Inferior parietal cortex (tissue), 1 donor: ENCODE results near the gene KRT14.
"Not testable (repeated sequence)": the region's sequence is repeated elsewhere in the genome, so short reads cannot be mapped to it uniquely, and the experiment has no call there.

Experiments
- DNase-seq: peaks from one replicate; pipeline ENCODE4 v3.0.0-alpha.2; 2016; ENCODE audit errors: extremely low spot score

KRT14 gene

DNA sequence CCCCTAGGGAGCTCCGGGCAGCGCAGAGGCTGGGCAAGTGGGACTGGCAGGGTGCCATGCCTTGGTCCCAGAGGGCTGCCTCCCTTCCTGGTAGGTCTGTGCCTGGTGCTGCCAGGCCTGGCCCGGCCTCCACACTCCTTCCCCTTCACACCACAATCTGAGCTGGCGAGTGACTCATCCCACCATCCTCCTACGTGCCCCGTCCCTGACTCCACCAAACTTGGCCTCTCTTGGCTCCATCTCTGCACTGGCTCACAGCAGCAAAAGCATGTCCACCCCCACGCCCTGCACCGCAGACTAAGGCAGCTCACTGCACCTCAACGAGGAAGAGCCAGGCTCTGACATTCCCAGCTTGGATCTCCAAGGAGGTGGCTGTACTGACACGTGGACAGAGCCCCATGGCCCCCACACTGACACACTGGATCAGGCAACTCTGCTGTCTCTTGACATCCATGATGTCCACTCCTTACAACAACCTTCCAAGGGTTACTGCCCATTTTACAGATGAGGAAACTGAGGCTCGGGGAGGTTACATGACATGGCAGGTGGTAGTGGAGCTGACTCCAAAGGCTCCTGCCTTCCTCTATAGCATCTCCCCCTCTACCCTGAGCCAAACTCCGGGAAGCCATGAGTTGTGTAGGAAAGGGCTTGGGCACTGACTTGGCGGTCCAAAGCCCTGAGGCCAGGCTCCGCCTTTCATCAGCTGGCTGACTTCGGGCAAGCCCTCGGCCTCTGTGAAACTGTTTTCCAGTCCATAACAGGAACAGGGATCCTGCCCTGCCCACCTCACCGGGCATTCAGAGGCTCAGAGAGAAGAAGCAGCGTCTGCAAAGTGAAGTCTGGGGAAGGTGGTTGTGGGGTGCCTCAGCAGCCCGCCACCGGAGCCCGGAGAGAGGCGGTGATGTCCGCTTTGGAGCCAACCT, 38.5 kb downstream of the KRT14 start:
- no peak for DNase-seq

DNA sequence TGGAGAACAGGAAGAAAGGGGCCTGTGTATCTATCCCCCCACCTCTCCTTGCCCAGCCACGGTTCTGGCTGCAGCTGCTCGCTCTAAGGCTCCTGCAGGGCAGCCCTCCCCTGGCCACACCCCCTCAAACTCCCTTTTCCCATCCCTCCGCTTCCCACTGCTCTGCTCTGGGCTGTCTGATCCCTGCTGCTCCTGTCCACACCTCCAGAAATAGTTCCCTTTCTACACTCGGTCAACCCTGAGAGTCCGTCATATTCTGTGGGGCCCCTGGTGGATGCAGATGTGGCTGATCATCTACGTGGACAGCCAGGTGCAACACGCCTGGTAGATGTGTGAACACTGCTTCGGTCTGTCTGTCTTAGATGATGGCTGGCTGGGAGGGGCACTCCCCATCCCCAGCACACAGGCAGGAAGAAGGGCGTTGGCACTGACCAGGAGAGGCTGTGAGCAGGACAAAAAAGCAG, 39.3 kb downstream of the KRT14 start:
- DNase-seq, result no peak

DNA sequence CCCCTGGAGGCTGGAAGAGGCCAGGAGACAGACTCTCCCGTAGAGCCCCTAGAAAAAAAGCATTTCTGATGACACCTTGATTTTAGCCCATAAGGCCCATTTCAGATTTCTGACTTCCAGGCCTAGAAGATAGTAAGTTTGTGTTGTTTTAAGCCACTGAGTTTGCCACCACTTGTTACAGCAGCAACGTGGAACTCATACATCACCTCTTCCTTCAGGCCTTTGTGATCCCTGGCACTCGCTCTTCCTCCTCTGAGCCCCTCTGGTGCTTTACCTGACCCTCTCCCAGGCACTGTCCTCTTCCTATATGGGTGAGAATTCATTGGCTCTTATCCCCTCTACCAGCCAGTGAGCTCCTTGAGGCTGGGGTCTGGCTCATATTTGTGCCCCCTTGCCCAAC, 39.9 kb downstream of the KRT14 start:
- no peak for DNase-seq

DNA sequence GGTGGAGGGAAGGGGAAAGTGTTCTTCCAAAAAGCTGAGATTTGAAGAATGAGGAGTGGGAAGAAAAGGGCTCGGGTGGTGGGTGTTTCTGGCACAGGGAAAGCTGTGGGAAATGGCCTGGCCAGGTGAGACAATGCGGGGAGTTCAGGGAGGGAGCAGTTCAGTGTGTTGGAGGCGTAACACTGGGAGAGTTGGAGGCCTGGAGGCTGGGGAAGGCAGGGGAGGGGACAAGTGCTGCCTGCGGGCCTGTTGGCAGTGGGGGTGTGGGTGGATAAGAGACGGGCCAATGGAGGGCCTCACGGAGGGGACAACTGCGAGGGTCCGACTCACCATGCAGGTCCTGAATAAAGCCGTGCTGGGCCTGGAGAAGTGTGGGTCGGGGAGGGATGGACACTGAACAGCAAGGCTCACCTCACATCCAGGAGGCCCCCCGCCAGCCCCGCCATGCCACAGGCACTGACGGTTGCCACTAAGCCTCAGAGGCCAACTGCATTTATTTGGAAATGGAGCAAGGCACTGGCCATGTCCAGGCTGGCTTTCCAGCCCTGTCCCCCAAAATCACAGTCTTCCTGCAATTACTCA, 40.8 kb downstream of the KRT14 start:
- no peak for DNase-seq

DNA sequence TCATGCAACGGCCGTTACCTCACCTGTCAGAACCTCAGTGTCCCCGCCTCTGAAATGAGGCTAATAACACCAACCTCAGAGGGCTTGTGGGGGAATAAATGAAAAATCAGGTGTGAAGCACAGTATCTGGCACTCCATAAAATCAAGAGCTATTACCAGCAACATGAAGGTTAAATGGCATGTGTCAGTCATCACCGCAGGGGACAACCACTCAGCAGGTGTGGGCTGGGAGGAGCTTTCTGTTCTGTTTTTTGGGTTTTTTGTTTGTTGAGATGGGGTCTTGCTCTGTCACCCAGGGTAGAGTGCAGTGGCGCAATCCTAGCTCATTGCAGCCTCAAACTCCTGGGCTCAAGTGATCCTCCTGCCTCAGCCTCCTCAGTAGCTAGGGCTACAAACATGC, 41.8 kb downstream of the KRT14 start:
- no peak for DNase-seq

DNA sequence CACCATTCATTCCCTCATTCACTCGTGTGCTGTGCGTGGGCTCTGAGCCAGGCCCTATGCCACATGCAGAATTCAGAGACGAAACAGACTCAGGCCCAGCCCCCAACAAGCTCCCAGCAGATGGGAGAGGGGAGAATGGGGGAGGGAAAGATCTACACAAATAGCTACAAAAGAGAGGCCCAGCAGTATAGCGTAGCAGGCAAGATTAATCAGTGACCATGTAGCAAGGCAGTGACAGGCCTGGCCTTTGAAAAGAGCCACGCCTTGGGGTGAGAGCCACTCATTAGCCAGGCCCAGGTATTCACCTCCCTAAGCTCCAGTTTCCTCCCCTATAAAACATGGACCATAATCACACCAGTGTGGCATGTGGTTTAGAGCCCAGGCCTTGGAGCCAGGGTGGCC, 42.2 kb downstream of the KRT14 start:
- DNase-seq, result no peak

DNA sequence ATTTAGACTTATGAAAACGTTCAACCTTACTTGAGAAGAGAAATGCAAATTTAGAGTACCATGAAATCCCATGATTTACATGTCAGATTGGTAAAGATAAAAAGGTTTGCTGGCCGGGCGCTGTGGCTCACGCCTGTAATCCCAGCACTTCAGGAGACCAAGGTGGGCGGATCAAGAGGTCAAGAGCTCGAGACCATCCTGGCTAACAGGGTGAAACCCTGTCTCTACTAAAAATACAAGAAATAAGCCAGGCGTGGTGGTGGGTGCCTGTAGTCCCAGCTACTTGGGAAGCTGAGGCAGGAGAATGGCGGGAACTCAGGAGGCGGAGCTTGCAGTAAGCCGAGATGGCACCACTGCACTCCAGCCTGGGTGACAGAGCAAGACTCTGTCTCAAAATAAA, 43.9 kb downstream of the KRT14 start:
- not testable (repeated sequence) for DNase-seq

DNA sequence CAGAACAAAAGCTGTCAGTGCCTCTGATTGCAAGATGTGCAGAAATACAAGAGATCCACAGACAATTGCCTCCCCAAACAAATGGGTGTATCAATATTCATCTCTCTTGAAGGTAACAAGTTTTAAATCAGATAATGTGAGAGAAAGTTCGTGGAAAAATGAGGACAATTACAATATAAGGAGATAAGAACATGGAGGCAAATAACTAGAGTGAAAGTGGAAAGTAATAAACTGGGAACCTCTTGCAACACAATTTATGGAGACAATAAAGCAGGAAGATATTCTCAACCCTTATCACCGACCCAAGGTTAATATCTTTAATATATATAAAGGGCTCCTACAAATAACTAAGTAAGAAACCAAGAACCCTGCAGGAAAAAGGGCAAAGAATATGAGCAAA, 44.3 kb downstream of the KRT14 start:
- DNase-seq, result no peak

DNA sequence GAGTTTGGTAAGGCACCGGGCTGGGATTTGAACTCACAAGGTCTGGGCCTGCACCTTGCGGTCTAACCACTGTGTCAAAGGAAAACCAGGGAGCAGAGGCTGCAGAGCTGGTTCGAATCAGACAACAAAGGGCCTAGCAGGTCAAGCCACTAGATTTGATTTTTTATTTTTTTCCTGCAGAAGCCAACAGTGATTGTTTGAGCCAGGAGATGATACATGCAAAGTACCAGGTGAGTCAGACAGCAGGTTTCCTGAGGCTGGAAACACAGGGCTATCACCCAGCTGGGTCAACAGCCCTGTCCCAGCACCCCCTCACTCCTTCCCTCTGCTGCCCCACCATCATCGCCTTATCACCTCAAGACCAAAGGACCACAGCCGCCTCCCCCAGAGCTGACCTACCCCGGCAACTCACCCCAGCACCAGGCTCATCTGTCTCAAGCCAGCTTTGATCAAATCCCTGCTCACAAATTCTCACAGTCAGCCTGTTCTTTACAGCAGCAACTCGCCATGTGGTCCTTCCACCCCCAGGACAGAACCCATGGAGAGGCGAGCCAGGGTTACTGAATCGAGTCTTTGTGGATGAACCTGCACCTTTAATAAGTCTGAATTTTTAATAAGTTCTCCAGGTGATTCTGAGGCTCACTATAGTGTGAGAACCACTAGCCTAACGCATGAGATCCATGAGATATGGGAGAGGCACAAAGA, 45.6 kb downstream of the KRT14 start:
- no peak for DNase-seq

DNA sequence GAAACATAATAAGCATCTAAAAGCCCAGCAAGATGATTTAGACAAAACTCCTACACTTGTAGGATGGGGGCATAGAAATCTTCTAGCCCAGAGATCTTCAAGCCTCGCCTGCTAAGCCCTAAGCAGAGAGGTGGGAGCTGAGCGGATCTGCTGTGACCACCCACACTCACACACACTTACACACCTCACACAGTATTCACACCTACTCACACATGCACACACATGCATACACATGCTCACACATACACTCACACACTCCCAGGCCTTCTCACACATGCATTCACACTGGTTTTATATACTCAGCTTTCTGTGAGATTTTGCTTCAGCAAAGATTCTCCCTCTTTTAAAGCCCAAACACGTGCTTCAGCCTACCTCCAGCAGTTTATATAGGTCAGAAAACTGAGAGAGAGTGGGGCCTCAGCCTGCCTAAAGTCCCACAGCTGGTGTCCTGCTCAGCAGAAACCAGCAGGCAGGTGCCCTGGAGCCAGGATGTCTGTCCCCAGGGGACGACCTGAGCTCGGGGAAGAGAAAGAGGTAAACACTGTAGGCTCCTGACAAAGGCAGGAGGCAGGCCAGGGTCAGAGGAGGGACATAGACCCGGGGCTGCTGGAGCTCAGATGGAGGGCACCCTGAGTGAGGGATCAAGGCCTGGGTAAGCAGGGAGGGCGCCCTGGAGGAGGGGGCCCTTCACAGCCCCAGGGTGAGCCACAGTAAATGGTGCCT, 46.6 kb downstream of the KRT14 start:
- no peak for DNase-seq

DNA sequence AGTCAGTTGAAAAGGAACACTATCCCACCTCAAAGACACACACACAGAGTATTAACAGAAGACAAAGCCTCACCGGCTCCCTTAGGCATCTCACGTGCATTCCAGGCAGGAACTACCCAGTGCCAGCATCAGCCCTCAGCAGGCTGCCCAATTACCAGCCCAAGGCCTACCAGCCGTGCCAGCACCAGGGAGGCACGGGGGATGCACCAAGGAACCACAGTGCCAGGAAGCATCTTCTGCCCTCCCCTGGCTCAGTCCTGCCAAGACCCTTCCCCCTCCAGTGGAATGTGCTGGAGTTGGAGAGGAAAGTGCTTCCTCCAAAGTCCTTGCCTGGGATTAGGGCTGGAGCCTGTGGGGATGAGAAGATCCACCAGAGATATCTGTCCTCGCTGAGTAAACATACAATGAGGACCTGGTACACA, 47.6 kb downstream of the KRT14 start:
- DNase-seq, result no peak

DNA sequence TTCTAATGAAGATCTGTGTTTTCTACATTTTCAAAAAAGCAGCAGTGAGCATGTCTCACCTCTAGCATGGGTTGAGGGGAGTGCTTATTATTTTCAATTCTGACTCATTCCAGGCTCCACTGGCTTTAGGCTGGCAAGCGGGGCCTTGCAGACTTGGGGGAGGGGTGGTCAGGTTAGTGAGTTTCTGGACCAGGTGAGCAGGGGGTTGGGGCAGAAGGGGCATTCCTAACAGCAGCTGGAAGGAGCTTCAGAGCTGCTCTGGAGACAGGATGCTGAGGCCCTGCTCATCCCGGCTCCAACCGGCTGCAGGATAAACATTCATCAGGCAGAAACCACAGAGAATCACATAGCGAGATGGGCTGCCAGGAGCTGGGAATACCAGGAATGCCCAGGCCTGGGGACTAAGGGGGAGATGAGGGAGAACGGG, 48.1 kb downstream of the KRT14 start:
- no peak for DNase-seq

DNA sequence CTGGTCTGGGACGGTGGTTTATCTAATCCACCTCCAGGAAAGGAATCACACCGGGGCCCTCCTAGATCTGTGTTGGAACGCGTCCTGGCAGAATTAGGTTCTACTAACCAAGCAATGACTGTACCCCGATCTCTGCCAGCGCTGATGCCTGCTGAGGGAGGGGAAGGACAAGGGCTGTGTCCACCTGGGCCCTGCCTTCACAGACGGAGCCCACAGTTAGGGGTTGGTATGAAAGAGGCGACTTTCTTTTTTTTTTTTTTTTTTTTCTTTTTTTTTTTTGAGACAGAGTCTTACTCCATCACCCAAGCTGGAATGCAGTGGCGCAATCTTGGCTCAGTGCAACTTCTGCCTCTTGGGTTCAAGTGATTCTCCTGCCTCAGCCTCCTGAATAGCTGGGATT, 48.7 kb downstream of the KRT14 start:
- DNase-seq, result no peak

DNA sequence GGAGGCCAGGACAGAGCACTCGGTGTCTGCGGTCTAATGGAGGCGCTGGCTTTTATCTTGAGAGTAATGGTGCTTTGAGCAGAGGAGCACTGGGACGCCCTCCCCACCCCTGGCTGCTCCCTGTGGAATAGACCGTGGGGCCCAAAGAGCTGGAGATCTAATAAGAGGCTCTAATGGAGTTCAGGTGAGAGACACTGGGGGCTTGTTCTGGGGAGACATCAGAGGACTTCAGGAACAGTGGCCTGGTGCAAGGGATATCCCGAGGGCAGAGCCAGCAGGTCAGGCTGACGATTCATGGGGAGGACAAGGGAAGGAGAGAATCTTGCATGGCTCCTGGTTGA, 49.1 kb downstream of the KRT14 start:
- DNase-seq, result no peak

DNA sequence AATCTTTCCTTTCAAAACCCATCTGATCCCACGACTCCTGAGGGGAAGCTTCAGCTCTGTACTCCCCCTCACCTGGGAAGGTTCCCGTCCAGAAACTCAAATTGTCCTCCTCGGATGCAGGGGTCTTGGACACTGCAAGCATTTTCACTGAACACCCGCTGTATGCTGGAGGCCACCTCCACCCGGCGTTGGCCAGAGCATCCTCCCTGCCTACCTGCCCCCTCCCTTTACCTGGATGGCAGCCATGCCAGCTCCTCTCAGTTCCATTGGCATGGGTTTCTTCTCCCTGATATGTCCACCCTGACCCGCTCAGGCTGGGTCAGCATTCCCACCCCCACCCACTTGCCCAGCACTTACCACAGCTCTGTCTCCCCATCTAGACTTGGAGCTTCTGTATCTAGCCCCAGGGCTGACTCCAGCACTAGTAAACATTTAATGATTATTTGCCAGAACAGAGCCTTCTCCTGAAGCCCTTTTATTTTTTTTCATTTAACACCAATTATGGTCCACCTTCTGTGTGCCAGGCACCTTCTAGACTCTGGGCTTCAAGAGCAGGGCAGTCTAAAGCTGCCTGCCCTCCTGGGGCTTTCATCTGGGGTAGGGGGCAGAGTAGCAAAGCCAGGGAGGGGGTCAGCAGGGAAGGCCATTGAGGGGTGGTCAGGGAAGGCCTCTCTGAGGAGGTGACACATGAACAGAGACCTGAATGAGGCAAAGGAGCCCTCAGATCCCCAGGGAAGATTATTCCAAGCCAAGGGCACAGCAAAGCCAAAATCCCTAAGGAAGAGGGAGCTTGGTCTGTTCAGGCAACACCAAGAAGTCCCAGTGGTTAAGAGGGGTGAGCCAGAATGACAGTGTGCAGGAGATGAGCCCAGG, 49.7 kb downstream of the KRT14 start:
- DNase-seq, result no peak

DNA sequence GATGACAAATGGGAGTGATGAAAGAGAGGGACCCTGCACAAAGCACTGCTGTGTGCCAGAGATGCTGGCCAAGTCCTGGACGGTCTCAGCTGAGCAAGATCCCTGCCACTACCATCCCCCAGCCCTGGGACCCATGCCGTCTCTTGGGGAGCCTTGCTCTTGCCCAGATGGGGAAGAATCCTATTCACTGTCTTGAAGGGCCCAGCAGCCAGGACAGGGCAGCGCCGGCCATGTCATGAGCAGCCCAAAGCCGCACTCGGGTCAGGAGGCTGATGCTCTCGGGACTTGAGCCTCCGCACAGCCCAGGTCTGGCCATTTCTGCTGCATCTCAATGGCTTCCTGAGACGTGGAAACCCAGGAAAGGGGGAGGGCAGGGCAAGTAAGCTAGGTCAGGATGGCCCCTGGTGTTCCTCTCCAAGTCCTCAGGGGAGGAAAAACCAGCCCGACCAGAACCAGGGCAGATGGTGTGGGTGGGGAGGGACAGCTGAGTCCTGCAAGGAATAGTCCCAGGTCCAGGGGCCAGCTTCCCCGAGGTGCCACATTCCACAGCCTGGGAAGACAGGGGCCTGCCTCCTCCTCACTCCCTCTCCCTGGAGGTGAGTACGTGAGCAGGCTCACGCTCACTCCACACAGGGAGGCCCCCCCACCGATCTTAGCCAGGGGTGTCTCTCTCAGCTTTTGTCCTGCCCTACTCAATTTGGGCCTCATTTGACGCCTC, 50.8 kb downstream of the KRT14 start:
- no peak for DNase-seq

DNA sequence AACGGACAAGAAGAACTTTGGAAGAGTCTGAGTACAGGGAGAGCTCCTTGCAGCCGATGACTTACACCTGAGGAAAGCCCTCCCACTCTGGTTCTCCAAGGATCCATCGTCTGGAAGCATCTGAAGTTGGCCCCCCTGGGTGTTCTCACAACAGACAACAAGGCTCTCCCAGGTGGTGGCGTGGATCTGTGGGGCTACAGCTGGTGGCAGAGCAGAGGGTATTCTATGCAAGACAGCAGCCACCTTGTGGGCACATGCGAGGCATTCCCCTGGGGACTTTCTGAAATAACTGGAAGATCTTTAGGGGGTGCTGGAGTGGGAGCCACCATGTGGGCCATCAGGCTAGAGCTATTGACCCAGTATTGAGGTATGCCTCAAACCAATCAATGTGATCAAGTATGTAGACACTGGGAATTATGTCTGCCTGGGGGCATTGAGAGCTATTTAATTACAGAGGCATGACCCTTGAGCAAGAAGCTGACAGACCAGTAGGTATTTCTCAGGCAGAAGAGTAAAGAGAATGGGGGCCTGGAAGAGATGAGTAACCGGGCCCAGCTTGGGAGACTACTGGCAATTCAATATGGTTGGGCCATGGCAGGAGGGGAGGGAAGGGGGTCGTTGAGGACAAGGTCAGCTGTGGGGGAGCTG, 51.7 kb downstream of the KRT14 start:
- DNase-seq, result no peak

DNA sequence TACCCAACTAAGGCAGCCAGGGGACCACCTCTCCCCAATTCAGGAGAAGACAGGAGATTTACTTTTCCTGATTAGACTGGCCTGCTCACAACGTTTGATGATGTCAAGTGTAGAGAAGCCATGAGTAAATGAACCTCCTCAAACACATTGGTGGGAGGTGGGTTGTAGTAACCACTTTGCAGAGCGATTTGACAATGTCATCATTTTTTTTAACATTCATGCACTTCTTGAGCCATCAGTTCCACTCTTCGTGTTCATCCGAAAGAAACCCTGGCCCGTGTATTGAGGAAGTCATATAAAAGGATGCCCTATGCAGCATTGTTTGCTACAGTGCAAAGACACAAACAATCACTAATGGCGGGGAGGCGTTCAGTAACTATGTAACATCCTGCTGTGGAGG, 53.1 kb downstream of the KRT14 start:
- DNase-seq, result no peak

DNA sequence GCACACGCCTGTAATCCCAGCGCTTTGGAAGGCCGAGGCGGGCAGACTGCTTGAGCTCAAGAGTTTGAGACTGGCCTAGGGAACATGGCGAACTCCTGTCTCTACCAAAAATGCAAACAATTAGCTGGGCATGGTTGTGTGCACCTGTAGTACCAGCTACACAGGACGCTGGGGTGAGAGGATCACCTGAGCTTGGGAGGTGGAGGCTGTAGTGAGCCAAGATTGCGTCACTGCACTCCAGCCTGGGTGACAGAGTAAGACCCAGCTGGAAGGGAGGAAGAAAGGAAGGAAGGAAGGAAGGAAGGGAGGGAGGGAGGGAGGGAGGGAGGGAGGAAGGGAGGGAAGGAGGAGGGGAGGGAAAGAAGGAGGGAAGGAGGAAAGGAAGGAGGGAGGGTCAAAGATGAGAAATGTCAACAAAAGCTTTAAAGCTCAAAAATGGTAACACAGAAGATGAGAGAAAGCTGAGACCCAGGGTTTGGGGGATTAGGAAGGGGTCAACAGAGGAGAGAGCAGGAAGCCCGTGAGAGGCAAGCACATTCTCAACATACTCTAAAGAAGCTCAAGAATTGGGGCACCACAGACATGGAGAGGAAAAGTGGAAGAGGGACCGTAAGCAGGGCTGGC, 53.6 kb downstream of the KRT14 start:
- no peak for DNase-seq
